Hematopoietic multipotent progenitor cell treated with erythropoietin and hydrocortisone succinate and interleukin-3 and kit ligand, for 6 days (in vitro differentiated cells): ENCODE results near the gene TARS3.
A peak's percentile ranks its signal among the peaks of the same experiment; 100 is the strongest.

ENCODE experiments used
- DNase-seq: peaks from one replicate; pipeline ENCODE4 v3.0.0-alpha.2; 2015

The TARS3 gene

DNA sequence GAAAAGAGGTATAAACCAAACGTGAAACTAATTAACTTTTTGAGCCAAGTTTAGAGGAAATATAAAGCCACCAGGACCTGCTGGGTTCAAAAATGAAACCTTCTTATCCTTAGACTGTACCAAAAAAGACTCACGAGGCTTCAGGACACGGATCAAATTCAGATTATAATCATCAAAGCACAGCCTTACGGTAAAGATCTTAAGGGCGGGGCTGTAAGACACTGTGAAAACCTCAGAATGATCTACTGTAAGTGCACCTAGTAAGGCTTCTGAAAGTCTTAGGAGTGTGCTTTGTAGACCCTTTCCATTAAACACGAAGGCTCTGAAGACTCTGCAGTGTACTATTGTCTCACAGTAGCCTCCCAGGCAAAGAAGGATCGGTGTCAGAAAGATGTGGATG lies 26.8 kb downstream of the TARS3 start:
- no peak for DNase-seq

DNA sequence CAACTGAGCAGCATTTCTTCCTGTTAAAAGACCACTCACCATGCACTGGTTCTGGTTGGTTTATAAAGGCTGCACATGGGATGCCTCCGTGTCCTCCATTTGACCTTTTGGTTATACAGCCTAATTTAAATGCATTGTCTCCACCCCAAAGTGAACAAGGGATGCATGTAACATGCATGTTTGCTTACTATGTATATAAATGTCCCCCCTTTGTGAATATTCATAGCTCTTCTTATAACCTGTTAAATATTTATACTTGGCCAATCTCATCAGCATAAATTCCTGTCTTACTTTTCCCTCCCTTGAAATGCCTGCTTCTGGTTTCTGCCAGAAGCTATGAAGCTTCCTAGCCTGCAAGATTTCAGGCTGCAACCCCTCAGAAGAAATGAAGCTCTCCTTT lies 27.4 kb downstream of the TARS3 start:
- no peak for DNase-seq

GRCh38 chr15:101694261-101694660 lies 30.0 kb downstream of the TARS3 start:
- DNase-seq: no peak

GRCh38 chr15:101692801-101693598 lies 31.3 kb downstream of the TARS3 start:
- no peak for DNase-seq

- DNase-seq: no peak
These were observed 34.4 kb downstream of the TARS3 start for GRCh38 chr15:101689901-101690300.

DNA sequence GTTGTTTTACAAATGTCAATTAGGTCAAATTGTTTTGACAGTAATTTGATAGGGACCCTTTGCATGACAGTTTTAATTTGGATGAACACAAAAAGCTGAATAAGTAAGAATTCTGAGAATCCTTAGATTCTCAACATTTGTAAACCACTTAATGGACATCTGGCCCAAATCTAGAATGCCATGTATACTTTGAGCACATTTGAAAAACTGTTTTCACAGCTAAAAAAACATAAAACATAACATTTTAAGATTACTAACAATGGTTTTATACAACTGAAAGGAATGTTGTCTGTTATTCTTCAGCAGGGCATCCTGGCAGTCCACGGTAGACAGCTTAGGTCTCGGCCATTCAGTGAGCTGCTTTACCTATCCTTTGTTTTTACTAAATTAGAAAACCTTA lies 37.6 kb downstream of the TARS3 start:
- DNase-seq: no peak

GRCh38 chr15:101684877-101685276 lies 39.4 kb downstream of the TARS3 start:
- no peak for DNase-seq

DNA sequence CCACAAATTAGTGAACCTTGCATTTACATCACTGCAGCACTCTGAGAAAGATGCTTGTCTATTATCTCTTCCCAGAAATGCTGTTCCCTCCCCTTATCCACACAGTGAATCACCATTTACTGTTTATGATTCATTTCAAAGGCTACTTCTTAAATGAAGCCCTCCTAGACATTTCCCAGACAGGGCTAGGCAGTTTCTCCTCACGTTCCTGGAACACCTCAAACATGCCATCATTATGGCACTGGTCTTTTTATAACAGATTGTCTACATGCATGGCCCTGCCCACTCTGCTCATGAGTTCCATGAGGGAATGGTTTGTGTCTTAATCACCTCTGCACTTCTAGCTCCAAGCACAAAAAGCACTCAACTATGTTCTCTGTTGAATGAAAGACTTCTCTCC lies 39.9 kb downstream of the TARS3 start:
- no peak for DNase-seq

DNA sequence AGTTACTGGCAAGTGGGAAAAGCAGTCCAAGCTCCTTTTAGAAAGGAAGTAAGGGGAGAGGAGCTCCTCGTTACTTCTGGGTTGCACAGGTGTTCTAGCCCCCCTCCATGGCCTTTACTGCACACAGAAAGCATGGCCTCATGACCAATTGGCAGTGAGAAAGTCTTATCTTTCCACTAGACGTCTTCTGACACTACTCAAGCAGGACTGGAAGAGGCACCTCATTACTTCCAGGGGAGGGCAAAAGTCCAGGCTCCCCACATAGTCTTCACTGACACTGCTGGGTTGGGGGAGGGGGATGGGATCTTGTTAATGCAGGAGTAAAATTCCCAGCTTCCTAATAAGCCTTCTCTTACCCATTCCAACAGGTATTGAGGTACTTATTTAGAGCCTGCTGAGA lies 44.5 kb downstream of the TARS3 start:
- DNase-seq: no peak

DNA sequence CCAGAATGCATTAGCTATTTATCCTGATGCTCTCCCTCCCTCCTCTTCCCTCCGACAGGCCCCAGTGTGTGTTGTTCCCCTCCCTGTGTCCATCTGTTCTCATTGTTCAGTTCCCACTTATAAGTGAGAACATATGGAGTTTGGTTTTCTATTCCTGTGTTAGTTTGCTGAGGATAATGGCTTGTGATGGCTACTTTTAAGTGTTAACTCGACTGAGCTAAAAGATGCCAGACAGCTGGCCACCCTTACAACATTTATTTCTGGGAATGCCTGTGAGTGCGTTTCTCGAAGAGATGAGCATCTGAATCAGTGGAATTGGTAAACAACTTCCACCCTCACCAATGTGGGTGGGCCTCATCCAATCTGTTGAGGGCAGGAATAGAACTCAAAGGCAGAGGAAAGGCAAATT lies 47.3 kb downstream of the TARS3 start:
- DNase-seq: no peak

GRCh38 chr15:101675796-101676582 lies 48.3 kb downstream of the TARS3 start:
- DNase-seq: no peak

DNA sequence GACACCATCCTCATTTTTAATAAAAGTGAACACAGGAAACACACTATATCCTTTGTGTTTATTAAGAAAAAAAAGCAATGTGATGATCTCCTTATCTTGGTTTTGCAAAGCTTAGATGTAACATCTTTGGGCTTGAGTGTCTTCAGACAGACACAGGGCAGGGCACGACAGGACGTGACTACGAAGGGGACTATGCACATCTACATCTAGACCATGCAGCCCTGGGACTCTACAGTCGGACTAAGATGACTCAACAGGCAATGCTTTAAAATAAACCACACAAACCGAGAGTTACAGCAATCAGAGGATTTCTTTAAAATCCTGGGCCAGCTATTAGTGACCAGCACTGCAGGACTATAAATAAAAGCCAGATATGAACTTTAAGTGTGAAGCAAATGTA lies 49.3 kb downstream of the TARS3 start:
- no peak for DNase-seq

DNA sequence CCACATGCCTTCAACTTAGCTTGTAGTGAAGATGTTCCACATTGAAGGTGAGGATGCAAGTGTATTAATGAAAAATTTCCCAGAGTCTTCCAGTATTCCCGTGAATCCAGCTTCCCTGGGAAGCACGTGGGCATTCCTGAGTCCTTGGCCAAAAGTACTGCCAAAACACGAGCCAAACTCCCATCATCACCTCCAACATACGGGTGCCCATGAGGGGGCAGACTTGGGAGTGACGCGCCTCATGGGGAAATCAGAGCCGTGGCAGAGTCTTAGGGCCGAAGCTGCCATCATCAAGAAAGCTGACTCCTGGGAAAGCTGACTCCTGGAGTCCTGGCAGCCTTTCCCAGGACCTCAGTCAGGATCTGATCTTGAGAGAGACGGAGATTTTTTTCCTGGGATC lies 52.0 kb downstream of the TARS3 start:
- DNase-seq: no peak

GRCh38 chr15:101669744-101670143 lies 54.5 kb downstream of the TARS3 start:
- DNase-seq: no peak

DNA sequence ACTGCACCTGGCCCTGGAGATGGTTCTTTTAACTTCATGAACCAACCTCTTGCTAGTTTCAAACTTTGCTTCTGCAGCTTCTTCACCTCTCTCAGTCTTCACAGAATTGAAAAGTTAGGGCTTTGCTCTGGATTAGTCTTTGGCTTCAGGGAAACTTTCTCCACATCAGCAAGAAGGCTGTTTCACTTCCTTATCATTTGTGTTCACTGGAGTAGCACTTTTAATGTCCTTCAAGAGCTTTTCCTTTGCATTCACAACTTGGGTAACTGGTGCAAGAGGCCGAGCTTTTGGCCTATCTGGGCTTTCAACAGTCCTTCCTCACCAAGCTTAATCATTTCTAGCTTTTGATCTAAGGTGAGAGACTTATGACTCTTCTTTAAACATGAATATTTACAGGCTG lies 56.4 kb downstream of the TARS3 start:
- no peak for DNase-seq

DNA sequence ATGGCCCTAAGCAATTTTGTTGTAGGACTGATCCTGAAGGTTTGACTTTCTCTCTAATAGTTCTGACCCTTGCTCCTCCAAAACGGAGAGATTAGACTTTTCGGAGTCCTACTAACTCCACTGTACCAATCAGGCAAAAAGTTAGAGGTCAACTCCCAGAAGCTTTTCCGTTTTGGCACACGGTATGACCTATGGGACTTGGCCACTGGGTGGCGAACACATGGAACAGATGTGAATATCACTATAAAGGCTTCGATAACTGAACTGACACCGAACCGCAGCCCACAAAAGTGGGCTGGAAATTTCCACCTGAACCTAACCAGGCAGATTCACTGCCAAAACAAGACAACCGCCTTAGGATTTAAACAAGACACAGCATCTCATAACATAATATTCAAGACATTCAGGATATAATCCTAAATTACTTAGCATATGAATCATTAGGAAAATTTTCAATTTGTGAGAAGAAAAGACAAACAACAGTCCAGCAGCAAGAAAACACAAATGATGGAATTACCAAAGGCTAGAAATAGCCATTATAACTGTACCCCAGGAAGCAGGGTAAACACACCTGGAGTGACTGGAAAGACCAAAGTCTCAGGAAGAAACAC lies 59.9 kb downstream of the TARS3 start:
- DNase-seq: peak; percentile 27

GRCh38 chr15:101662203-101662602 lies 62.1 kb downstream of the TARS3 start:
- no peak for DNase-seq

GRCh38 chr15:101660005-101660404 lies 64.3 kb downstream of the TARS3 start:
- no peak for DNase-seq

GRCh38 chr15:101657968-101658784 lies 66.1 kb downstream of the TARS3 start:
- DNase-seq: peak; percentile 71

GRCh38 chr15:101657171-101657570 lies 67.1 kb downstream of the TARS3 start:
- DNase-seq: no peak

- peak; percentile 32 for DNase-seq
These were observed 69.5 kb downstream of the TARS3 start for GRCh38 chr15:101654624-101655337.

GRCh38 chr15:101654171-101654570 lies 70.1 kb downstream of the TARS3 start:
- DNase-seq: no peak
